GM15510 (cell line): ENCODE measurements around the gene PHYHD1.

Experiments used
- POLR2A ChIP-seq: IDR thresholded peaks from 3 replicates; pipeline ENCODE4 v1.6.1; 2011; ENCODE audit warnings: borderline replicate concordance; ENCODE audit not compliant: insufficient read length; ENCODE audit errors: extremely low read depth

Gene PHYHD1

GRCh38 chr9:128893354-128893753, 27.4 kb upstream of the PHYHD1 start:
- TF ChIP-seq POLR2A, result no peak

- TF ChIP-seq POLR2A, result no peak
Measured at GRCh38 chr9:128894764-128895163, 26.0 kb upstream of the PHYHD1 start.

GRCh38 chr9:128895556-128895955, 25.2 kb upstream of the PHYHD1 start:
- no peak for TF ChIP-seq POLR2A

- TF ChIP-seq POLR2A, result no peak
Measured at GRCh38 chr9:128898382-128898781, 22.4 kb upstream of the PHYHD1 start.

- TF ChIP-seq POLR2A, result no peak
Measured at GRCh38 chr9:128898845-128899565, 21.8 kb upstream of the PHYHD1 start.

- TF ChIP-seq POLR2A, result no peak
Measured at GRCh38 chr9:128899566-128900322, 21.0 kb upstream of the PHYHD1 start.

GRCh38 chr9:128901379-128901778, 19.4 kb upstream of the PHYHD1 start:
- TF ChIP-seq POLR2A, result no peak

- TF ChIP-seq POLR2A, result no peak
Measured at GRCh38 chr9:128901822-128902221, 19.0 kb upstream of the PHYHD1 start.

- TF ChIP-seq POLR2A, result peak; percentile 36
Measured at GRCh38 chr9:128902351-128903078, 18.3 kb upstream of the PHYHD1 start.

- no peak for TF ChIP-seq POLR2A
Measured at GRCh38 chr9:128903079-128903461, 17.7 kb upstream of the PHYHD1 start.

- no peak for TF ChIP-seq POLR2A
Measured at GRCh38 chr9:128903871-128904620, 16.7 kb upstream of the PHYHD1 start.

GRCh38 chr9:128905964-128906363, 14.8 kb upstream of the PHYHD1 start:
- no peak for TF ChIP-seq POLR2A

- no peak for TF ChIP-seq POLR2A
Measured at GRCh38 chr9:128906741-128907140, 14.0 kb upstream of the PHYHD1 start.

- no peak for TF ChIP-seq POLR2A
Measured at GRCh38 chr9:128908372-128908771, 12.4 kb upstream of the PHYHD1 start.

GRCh38 chr9:128909859-128910258, 10.9 kb upstream of the PHYHD1 start:
- TF ChIP-seq POLR2A, result no peak

GRCh38 chr9:128910906-128911305, 9.9 kb upstream of the PHYHD1 start:
- TF ChIP-seq POLR2A, result no peak

- TF ChIP-seq POLR2A, result no peak
Measured at GRCh38 chr9:128911529-128912035, 9.2 kb upstream of the PHYHD1 start.
